Measurements from ENCODE around the gene CALCOCO1.

DNA sequence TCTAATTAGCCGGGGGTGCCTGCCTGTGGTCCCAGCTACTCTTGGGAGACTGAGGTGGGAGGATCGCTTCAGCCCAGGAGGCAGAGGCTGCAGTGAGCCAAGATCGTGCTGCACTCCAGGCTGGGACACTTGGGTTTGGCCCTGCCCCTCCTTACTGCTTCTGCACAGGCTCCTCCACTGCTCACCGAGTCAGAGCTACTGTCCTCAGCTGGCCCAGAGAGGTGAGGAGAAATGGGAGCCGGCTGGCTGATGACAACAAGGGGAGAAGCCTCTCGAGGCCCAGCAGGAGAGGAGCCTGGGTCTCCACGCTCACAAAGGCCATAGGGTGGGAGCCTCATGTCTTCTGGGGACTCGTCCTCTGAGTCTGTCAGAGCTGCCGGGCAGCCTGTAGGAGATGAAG lies 13.7 kb downstream of the CALCOCO1 start:
- no peak for TF ChIP-seq MAFK (IDR thresholded peaks at IDR 0.05; ENCODE audit: low read depth, low read length)
- TF ChIP-seq NRF1 (IDR thresholded peaks at IDR 0.05; ENCODE audit: low read depth, low read length) = no peak
- TF ChIP-seq, protein P1, sequence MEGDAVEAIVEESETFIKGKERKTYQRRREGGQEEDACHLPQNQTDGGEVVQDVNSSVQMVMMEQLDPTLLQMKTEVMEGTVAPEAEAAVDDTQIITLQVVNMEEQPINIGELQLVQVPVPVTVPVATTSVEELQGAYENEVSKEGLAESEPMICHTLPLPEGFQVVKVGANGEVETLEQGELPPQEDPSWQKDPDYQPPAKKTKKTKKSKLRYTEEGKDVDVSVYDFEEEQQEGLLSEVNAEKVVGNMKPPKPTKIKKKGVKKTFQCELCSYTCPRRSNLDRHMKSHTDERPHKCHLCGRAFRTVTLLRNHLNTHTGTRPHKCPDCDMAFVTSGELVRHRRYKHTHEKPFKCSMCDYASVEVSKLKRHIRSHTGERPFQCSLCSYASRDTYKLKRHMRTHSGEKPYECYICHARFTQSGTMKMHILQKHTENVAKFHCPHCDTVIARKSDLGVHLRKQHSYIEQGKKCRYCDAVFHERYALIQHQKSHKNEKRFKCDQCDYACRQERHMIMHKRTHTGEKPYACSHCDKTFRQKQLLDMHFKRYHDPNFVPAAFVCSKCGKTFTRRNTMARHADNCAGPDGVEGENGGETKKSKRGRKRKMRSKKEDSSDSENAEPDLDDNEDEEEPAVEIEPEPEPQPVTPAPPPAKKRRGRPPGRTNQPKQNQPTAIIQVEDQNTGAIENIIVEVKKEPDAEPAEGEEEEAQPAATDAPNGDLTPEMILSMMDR (IDR thresholded peaks at IDR 0.05; ENCODE audit: control extremely low read depth in 1 of 3, insufficient read depth in 1 of 3, low read depth in 1 of 3, low read length in 3 of 3) = no peak
- TF ChIP-seq, protein P2, sequence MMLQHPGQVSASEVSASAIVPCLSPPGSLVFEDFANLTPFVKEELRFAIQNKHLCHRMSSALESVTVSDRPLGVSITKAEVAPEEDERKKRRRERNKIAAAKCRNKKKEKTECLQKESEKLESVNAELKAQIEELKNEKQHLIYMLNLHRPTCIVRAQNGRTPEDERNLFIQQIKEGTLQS (IDR thresholded peaks at IDR 0.05; ENCODE audit: insufficient read depth, low read depth, low read length) = no peak
